Measurements from ENCODE around the gene DAB2IP. TPM values are rescaled to one million over a fixed set of nuclear protein-coding genes. Genes with fewer than 3 reads are reported as not detected.
A peak's percentile ranks its signal among the peaks of the same experiment; 100 is the strongest.
"Not testable (repeated sequence)": the region's sequence is repeated elsewhere in the genome, so short reads cannot be mapped to it uniquely, and the experiment has no call there.

The DAB2IP gene
- total RNA-seq, 1 experiment from 2014 or later, result 17.0 TPM

GRCh38 chr9:121738968-121739367 lies 87.5 kb downstream of the DAB2IP start:
- CTCF ChIA-PET, result interaction anchor here (0.7 to 2.8 kb wide), 3 partner anchors 18 to 280 kb away, joined by 3 to 15 read pairs (median 4); no protein-coding TSS in a partner anchor
- intact Hi-C loops (cut with micrococcal nuclease), result no loop called here
- Mint-ChIP-seq H3K9me3 (ENCODE audit: unreplicated experiment) (no peaks in the 10 kb centered on the region), H3K36me3 (ENCODE audit: insufficient read depth, unreplicated experiment) (no peaks in the 10 kb centered on the region), H3K27me3 (ENCODE audit: insufficient read depth, unreplicated experiment) (no peaks in the 10 kb centered on the region), H3K4me3 (ENCODE audit: unreplicated experiment) (no peak overlapping the region), H3K27ac (ENCODE audit: low read depth, unreplicated experiment) (no peak overlapping the region), H3K4me1 (ENCODE audit: insufficient read depth, unreplicated experiment) (peaks cover 37% of the 10 kb centered on the region)
- POLR2A ChIA-PET, result interaction anchor here (0.9 to 1.0 kb wide), 2 partner anchors 14 to 39 kb away, joined by 3 to 4 read pairs; no protein-coding TSS in a partner anchor
- BruUV-seq (replicated peaks), result no TSS peak
- DNase-seq (ENCODE audit: unreplicated experiment), result no peak
- TF ChIP-seq CTCF (IDR thresholded peaks at IDR 0.05; ENCODE audit: unreplicated experiment), result no peak

- Mint-ChIP-seq H3K9me3 (ENCODE audit: unreplicated experiment) (no peaks in the 10 kb centered on the region), H3K27ac (ENCODE audit: low read depth, unreplicated experiment) (no peak overlapping the region), H3K4me3 (ENCODE audit: unreplicated experiment) (no peak overlapping the region), H3K36me3 (ENCODE audit: insufficient read depth, unreplicated experiment) (no peaks in the 10 kb centered on the region), H3K4me1 (ENCODE audit: insufficient read depth, unreplicated experiment) (peaks cover 32% of the 10 kb centered on the region), H3K27me3 (ENCODE audit: insufficient read depth, unreplicated experiment) (no peaks in the 10 kb centered on the region)
- CTCF ChIA-PET, result interaction anchor here (0.6 to 1.3 kb wide), 6 partner anchors 20 to 1078 kb away, joined by 3 to 4 read pairs (median 4); no protein-coding TSS in a partner anchor
- no peak for DNase-seq (ENCODE audit: unreplicated experiment)
- TF ChIP-seq CTCF (IDR thresholded peaks at IDR 0.05; ENCODE audit: unreplicated experiment), result no peak
- no TSS peak for BruUV-seq (replicated peaks)
- POLR2A ChIA-PET, result interaction anchor here (0.7 kb wide), 1 partner anchor 40 kb away, joined by 5 read pairs; no protein-coding TSS in a partner anchor
- intact Hi-C loops (cut with micrococcal nuclease), result no loop called here
Observed at GRCh38 chr9:121739971-121740370, 88.5 kb downstream of the DAB2IP start.

- H3K27ac Mint-ChIP-seq (ENCODE audit: low read depth, unreplicated experiment), result no peak overlapping the region
- no peaks in the 10 kb centered on the region for H3K27me3 Mint-ChIP-seq (ENCODE audit: insufficient read depth, unreplicated experiment)
- BruUV-seq (replicated peaks), result no TSS peak
- no peak for DNase-seq (ENCODE audit: unreplicated experiment)
- H3K4me1 Mint-ChIP-seq (ENCODE audit: insufficient read depth, unreplicated experiment), result peaks cover 20% of the 10 kb centered on the region
- ChIA-PET CTCF (interaction anchor here (0.7 to 1.4 kb wide), 6 partner anchors 18 to 252 kb away, joined by 3 to 5 read pairs (median 4); no protein-coding TSS in a partner anchor), POLR2A (no interaction called here)
- no peak for TF ChIP-seq CTCF (IDR thresholded peaks at IDR 0.05; ENCODE audit: unreplicated experiment)
- no peaks in the 10 kb centered on the region for H3K9me3 Mint-ChIP-seq (ENCODE audit: unreplicated experiment)
- H3K4me3 Mint-ChIP-seq (ENCODE audit: unreplicated experiment), result no peak overlapping the region
- no peaks in the 10 kb centered on the region for H3K36me3 Mint-ChIP-seq (ENCODE audit: insufficient read depth, unreplicated experiment)
- intact Hi-C loops (cut with micrococcal nuclease), result no loop called here
Observed at GRCh38 chr9:121741228-121741918, 89.9 kb downstream of the DAB2IP start.

- H3K9me3 Mint-ChIP-seq (ENCODE audit: unreplicated experiment); H3K4me3 Mint-ChIP-seq (ENCODE audit: unreplicated experiment); H3K36me3 Mint-ChIP-seq (ENCODE audit: insufficient read depth, unreplicated experiment); H3K27ac Mint-ChIP-seq (ENCODE audit: low read depth, unreplicated experiment); H3K27me3 Mint-ChIP-seq (ENCODE audit: insufficient read depth, unreplicated experiment); BruUV-seq (replicated peaks); POLR2A ChIA-PET: not testable (repeated sequence)
- peak; percentile 36 for DNase-seq (ENCODE audit: unreplicated experiment)
- CTCF ChIA-PET, result interaction anchor here (0.7 to 1.4 kb wide), 5 partner anchors 18 to 252 kb away, joined by 3 to 5 read pairs (median 4); no protein-coding TSS in a partner anchor
- intact Hi-C loops (cut with micrococcal nuclease), result loop anchor here (2.0 kb wide), 1 partner anchor 41 kb away; no protein-coding TSS in a partner anchor
- peaks cover 15% of the 10 kb centered on the region for H3K4me1 Mint-ChIP-seq (ENCODE audit: insufficient read depth, unreplicated experiment)
Observed at GRCh38 chr9:121741919-121742283, 90.5 kb downstream of the DAB2IP start.
